ENCODE measurements around the gene AP3S1.
"Not testable (repeated sequence)": the region's sequence is repeated elsewhere in the genome, so short reads cannot be mapped to it uniquely, and the experiment has no call there.

Gene AP3S1

GRCh38 chr5:115841382-115842088 lies at the start of gene AP3S1, which contains the start of gene ATG12:
Gene AP3S1 (plus strand): TSS chr5:115841935. CDS start chr5:115842038, 103 bp downstream.
Gene ATG12 (minus strand): TSS chr5:115841565. CDS start chr5:115841552, 13 bp downstream.
- peak; percentile 96 for DNase-seq (ENCODE audit: low read depth)
- peak within 1 kb of the TSS; percentile 87 for H3K9ac ChIP-seq (ENCODE audit: low read length)
- H3K9me3 ChIP-seq (ENCODE audit: control insufficient read depth, low read length) = no peaks in the 10 kb centered on the region
- no peaks in the 10 kb centered on the region for H3K27me3 ChIP-seq (replicated peaks; ENCODE audit: control insufficient read depth, insufficient read depth, low read length)
- H3K4me3 ChIP-seq (ENCODE audit: low read length) = peak within 1 kb of the TSS; percentile 99
- H3K36me3 ChIP-seq (ENCODE audit: control insufficient read depth, insufficient read depth, low read length, severe bottlenecking) = peaks cover 12% of the 10 kb centered on the region
- H3K4me1 ChIP-seq (ENCODE audit: control insufficient read depth, insufficient read depth, low read length) = peaks cover 60% of the 10 kb centered on the region

- H3K9ac ChIP-seq (ENCODE audit: low read length) = no peak overlapping the region
- no peak for DNase-seq (ENCODE audit: low read depth)
- no peaks in the 10 kb centered on the region for H3K9me3 ChIP-seq (ENCODE audit: control insufficient read depth, low read length)
- no peak overlapping the region for H3K4me3 ChIP-seq (ENCODE audit: low read length)
- peaks cover 8% of the 10 kb centered on the region for H3K27me3 ChIP-seq (replicated peaks; ENCODE audit: control insufficient read depth, insufficient read depth, low read length)
- H3K4me1 ChIP-seq (ENCODE audit: control insufficient read depth, insufficient read depth, low read length) = peaks cover 22% of the 10 kb centered on the region
- H3K36me3 ChIP-seq (ENCODE audit: control insufficient read depth, insufficient read depth, low read length, severe bottlenecking) = no peaks in the 10 kb centered on the region
Measured at GRCh38 chr5:115795700-115796099, 46.0 kb upstream of the AP3S1 start.

GRCh38 chr5:115796656-115797055 lies 45.1 kb upstream of the AP3S1 start:
- Histone ChIP-seq H3K36me3 (ENCODE audit: control insufficient read depth, insufficient read depth, low read length, severe bottlenecking) (no peaks in the 10 kb centered on the region), H3K4me1 (ENCODE audit: control insufficient read depth, insufficient read depth, low read length) (peaks cover 22% of the 10 kb centered on the region), H3K27me3 (replicated peaks; ENCODE audit: control insufficient read depth, insufficient read depth, low read length) (peaks cover 8% of the 10 kb centered on the region), H3K9ac (ENCODE audit: low read length) (no peak overlapping the region), H3K4me3 (ENCODE audit: low read length) (no peak overlapping the region), H3K9me3 (ENCODE audit: control insufficient read depth, low read length) (no peaks in the 10 kb centered on the region)
- no peak for DNase-seq (ENCODE audit: low read depth)

- H3K4me3 ChIP-seq (ENCODE audit: low read length) = no peak overlapping the region
- H3K36me3 ChIP-seq (ENCODE audit: control insufficient read depth, insufficient read depth, low read length, severe bottlenecking) = peaks cover 11% of the 10 kb centered on the region
- H3K27me3 ChIP-seq (replicated peaks; ENCODE audit: control insufficient read depth, insufficient read depth, low read length) = no peaks in the 10 kb centered on the region
- H3K4me1 ChIP-seq (ENCODE audit: control insufficient read depth, insufficient read depth, low read length) = peaks cover 22% of the 10 kb centered on the region
- no peak overlapping the region for H3K9ac ChIP-seq (ENCODE audit: low read length)
- no peak for DNase-seq (ENCODE audit: low read depth)
- no peaks in the 10 kb centered on the region for H3K9me3 ChIP-seq (ENCODE audit: control insufficient read depth, low read length)
Measured at GRCh38 chr5:115798252-115798651, 43.5 kb upstream of the AP3S1 start.

- DNase-seq (ENCODE audit: low read depth) = no peak
- Histone ChIP-seq H3K4me1 (ENCODE audit: control insufficient read depth, insufficient read depth, low read length) (peaks cover 22% of the 10 kb centered on the region), H3K36me3 (ENCODE audit: control insufficient read depth, insufficient read depth, low read length, severe bottlenecking) (peaks cover 24% of the 10 kb centered on the region), H3K9ac (ENCODE audit: low read length) (no peak overlapping the region), H3K4me3 (ENCODE audit: low read length) (no peak overlapping the region), H3K9me3 (ENCODE audit: control insufficient read depth, low read length) (no peaks in the 10 kb centered on the region), H3K27me3 (replicated peaks; ENCODE audit: control insufficient read depth, insufficient read depth, low read length) (no peaks in the 10 kb centered on the region)
Measured at GRCh38 chr5:115800108-115800507, 41.6 kb upstream of the AP3S1 start.

GRCh38 chr5:115801152-115801551 lies 40.6 kb upstream of the AP3S1 start:
- Histone ChIP-seq H3K9ac (ENCODE audit: low read length) (no peak overlapping the region), H3K4me3 (ENCODE audit: low read length) (no peak overlapping the region), H3K27me3 (replicated peaks; ENCODE audit: control insufficient read depth, insufficient read depth, low read length) (no peaks in the 10 kb centered on the region), H3K36me3 (ENCODE audit: control insufficient read depth, insufficient read depth, low read length, severe bottlenecking) (peaks cover 35% of the 10 kb centered on the region), H3K4me1 (ENCODE audit: control insufficient read depth, insufficient read depth, low read length) (peaks cover 22% of the 10 kb centered on the region), H3K9me3 (ENCODE audit: control insufficient read depth, low read length) (no peaks in the 10 kb centered on the region)
- no peak for DNase-seq (ENCODE audit: low read depth)

GRCh38 chr5:115801984-115802383 lies 39.8 kb upstream of the AP3S1 start:
- peaks cover 14% of the 10 kb centered on the region for H3K4me1 ChIP-seq (ENCODE audit: control insufficient read depth, insufficient read depth, low read length)
- no peak overlapping the region for H3K4me3 ChIP-seq (ENCODE audit: low read length)
- no peak for DNase-seq (ENCODE audit: low read depth)
- no peak overlapping the region for H3K9ac ChIP-seq (ENCODE audit: low read length)
- H3K27me3 ChIP-seq (replicated peaks; ENCODE audit: control insufficient read depth, insufficient read depth, low read length) = no peaks in the 10 kb centered on the region
- peaks cover 43% of the 10 kb centered on the region for H3K36me3 ChIP-seq (ENCODE audit: control insufficient read depth, insufficient read depth, low read length, severe bottlenecking)
- H3K9me3 ChIP-seq (ENCODE audit: control insufficient read depth, low read length) = no peaks in the 10 kb centered on the region

GRCh38 chr5:115806986-115807653 lies 34.6 kb upstream of the AP3S1 start:
- no peak for DNase-seq (ENCODE audit: low read depth)
- H3K36me3 ChIP-seq (ENCODE audit: control insufficient read depth, insufficient read depth, low read length, severe bottlenecking) = peaks cover 84% of the 10 kb centered on the region
- H3K4me1 ChIP-seq (ENCODE audit: control insufficient read depth, insufficient read depth, low read length) = peaks cover 12% of the 10 kb centered on the region
- H3K9me3 ChIP-seq (ENCODE audit: control insufficient read depth, low read length) = no peaks in the 10 kb centered on the region
- H3K9ac ChIP-seq (ENCODE audit: low read length) = no peak overlapping the region
- H3K27me3 ChIP-seq (replicated peaks; ENCODE audit: control insufficient read depth, insufficient read depth, low read length) = no peaks in the 10 kb centered on the region
- no peak overlapping the region for H3K4me3 ChIP-seq (ENCODE audit: low read length)

GRCh38 chr5:115807654-115808052 lies 34.1 kb upstream of the AP3S1 start:
- DNase-seq (ENCODE audit: low read depth) = no peak
- Histone ChIP-seq H3K36me3 (ENCODE audit: control insufficient read depth, insufficient read depth, low read length, severe bottlenecking) (peaks cover 82% of the 10 kb centered on the region), H3K27me3 (replicated peaks; ENCODE audit: control insufficient read depth, insufficient read depth, low read length) (no peaks in the 10 kb centered on the region), H3K9ac (ENCODE audit: low read length) (no peak overlapping the region), H3K9me3 (ENCODE audit: control insufficient read depth, low read length) (no peaks in the 10 kb centered on the region), H3K4me1 (ENCODE audit: control insufficient read depth, insufficient read depth, low read length) (peaks cover 12% of the 10 kb centered on the region), H3K4me3 (ENCODE audit: low read length) (no peak overlapping the region)

GRCh38 chr5:115808066-115808465 lies 33.7 kb upstream of the AP3S1 start:
- Histone ChIP-seq H3K36me3 (ENCODE audit: control insufficient read depth, insufficient read depth, low read length, severe bottlenecking) (peaks cover 77% of the 10 kb centered on the region), H3K4me1 (ENCODE audit: control insufficient read depth, insufficient read depth, low read length) (peaks cover 12% of the 10 kb centered on the region)
- not testable (repeated sequence) for H3K9ac ChIP-seq (ENCODE audit: low read length); H3K27me3 ChIP-seq (replicated peaks; ENCODE audit: control insufficient read depth, insufficient read depth, low read length); DNase-seq (ENCODE audit: low read depth); H3K9me3 ChIP-seq (ENCODE audit: control insufficient read depth, low read length); H3K4me3 ChIP-seq (ENCODE audit: low read length)

- no peak for DNase-seq (ENCODE audit: low read depth)
- Histone ChIP-seq H3K9me3 (ENCODE audit: control insufficient read depth, low read length) (no peaks in the 10 kb centered on the region), H3K36me3 (ENCODE audit: control insufficient read depth, insufficient read depth, low read length, severe bottlenecking) (peaks cover 64% of the 10 kb centered on the region), H3K4me3 (ENCODE audit: low read length) (no peak overlapping the region), H3K27me3 (replicated peaks; ENCODE audit: control insufficient read depth, insufficient read depth, low read length) (peaks cover 6% of the 10 kb centered on the region), H3K9ac (ENCODE audit: low read length) (no peak overlapping the region), H3K4me1 (ENCODE audit: control insufficient read depth, insufficient read depth, low read length) (peaks cover 18% of the 10 kb centered on the region)
Measured at GRCh38 chr5:115809946-115810345, 31.8 kb upstream of the AP3S1 start.
